K562 treated with DMSO at 1 percent for 24 hours (cell line): ENCODE data around the gene IFT25. TPM values are rescaled to one million over a fixed set of nuclear protein-coding genes. Genes with fewer than 3 reads are reported as not detected.

Source experiments
- total RNA-seq: library from RNA; unstranded; fragments of 300-600 nt; gene quantifications from 2 replicates; pipeline ENCODE4 v1.2.3, GENCODE V29; 2022; ENCODE audit warnings: low read depth; ENCODE audit not compliant: insufficient read depth

Gene IFT25
- 38.6 and 47.4 TPM in 2 replicates for total RNA-seq

DNA sequence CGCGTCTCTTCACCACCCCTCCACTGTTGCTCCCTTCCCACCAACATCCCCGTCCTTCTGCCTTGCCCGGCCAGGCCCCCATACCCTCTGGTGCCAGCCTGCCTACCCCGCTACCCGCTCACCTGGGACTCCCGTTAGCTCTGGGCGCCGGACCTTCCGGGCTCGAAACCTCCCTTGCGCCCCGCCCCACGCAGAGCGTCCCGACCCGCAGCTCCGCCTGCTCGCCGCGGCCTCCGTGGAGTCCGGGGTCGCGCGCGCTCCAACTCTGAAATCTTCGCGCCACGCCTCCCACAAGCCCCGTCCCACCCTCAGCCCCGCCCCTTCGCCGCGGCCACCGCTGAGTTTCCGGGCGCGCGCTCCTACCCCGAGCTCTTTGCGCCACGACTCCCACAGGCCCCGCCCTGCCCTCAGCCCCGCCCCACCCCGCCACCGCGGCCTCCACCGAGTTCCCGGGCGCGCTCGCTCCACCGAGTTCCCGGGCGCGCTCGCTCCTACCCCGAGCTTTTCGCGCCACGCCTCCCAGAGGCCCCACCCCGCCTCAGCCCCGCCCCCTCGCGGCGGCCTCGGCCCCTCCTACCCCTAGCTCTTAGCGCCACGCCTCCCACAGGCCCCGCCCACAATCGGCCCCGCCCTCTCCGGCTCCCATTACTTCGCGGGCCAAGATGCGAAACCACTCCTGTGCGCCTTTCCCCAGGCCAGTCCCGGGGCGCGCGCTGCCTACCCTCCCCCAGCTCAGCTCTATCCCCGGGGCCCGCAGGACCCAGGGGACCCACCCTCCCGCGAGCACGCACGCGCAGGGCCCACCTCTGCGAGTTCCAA is at the start of gene IFT25:
Gene IFT25, minus strand, starts transcription at position 267 of the 819 bp plus-strand sequence. CDS start 5,617 bp downstream, outside the sequence.

DNA sequence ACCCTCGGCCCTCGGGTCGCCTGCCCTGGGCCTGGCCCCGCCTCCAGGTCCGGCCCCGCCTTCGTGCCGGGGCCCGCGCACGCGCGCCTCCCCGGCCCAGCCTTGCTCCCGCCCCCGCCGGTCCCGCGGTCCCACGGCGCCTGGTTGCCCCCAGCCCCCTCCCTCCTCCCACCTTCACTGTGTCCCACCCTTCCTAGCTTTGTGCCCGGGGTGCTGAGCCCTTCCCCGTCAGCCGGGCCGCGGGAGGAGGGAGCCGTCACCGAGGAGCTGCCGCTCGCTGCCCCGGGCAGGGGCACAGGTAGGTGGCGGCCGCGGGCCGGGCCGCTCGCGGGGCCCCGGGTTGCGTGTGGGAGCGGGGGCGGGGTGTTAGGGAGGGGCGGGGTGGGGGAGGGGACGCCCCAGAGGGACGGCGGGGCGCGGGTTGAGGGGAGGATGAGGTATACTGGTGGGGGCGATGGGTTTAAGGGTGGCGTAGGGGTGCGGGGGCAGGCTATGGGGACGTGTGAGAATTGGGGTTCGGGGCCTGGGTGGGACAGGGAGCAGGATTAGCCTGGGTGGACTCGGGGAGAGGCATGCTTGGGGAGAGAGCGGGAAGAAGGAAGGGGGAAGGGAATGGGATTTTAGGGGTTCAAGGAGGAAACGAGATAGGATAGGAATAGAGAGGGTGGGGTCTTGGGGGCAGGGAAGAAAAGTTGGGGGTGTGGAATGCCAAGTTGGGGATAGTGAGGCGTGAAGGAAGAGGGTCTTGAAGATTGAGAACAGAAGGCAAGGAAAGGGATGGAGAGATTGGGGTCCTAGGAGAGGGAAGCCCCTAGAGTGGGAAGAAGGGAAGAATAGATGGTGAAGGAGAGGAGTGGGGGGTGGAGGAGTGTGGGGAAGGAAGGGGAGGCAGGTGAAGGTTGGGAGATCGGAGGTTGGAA is 1.0 kb upstream of the IFT25 start, which contains the start of gene LRRC42:
Gene LRRC42, plus strand, starts transcription at position 99 of the 920 bp plus-strand sequence. CDS start 5,650 bp downstream, outside the sequence.

DNA sequence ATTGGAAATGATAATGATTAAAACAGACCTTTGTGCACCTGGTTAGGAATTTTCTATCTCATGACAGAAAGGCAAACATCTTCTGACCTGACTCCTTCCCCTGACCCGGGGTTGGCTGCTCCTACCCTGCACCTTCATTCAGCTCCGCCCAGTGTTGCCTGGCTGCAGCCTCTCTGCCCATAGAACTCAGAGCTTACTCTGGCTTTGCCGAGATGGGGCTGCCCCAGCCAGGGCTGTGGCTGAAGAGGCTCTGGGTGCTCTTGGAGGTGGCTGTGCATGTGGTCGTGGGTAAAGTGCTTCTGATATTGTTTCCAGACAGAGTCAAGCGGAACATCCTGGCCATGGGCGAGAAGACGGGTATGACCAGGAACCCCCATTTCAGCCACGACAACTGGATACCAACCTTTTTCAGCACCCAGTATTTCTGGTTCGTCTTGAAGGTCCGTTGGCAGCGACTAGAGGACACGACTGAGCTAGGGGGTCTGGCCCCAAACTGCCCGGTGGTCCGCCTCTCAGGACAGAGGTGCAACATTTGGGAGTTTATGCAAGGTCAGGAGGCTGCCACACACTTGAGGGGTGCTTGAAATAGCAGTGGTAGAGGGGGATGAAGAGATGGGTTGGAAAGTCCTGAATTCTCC is 51.4 kb downstream of the IFT25 start, which contains the start of gene DIO1:
Gene DIO1, plus strand, starts transcription at position 189 of the 638 bp plus-strand sequence. Its CDS starts 24 bp downstream, at position 213.

DNA sequence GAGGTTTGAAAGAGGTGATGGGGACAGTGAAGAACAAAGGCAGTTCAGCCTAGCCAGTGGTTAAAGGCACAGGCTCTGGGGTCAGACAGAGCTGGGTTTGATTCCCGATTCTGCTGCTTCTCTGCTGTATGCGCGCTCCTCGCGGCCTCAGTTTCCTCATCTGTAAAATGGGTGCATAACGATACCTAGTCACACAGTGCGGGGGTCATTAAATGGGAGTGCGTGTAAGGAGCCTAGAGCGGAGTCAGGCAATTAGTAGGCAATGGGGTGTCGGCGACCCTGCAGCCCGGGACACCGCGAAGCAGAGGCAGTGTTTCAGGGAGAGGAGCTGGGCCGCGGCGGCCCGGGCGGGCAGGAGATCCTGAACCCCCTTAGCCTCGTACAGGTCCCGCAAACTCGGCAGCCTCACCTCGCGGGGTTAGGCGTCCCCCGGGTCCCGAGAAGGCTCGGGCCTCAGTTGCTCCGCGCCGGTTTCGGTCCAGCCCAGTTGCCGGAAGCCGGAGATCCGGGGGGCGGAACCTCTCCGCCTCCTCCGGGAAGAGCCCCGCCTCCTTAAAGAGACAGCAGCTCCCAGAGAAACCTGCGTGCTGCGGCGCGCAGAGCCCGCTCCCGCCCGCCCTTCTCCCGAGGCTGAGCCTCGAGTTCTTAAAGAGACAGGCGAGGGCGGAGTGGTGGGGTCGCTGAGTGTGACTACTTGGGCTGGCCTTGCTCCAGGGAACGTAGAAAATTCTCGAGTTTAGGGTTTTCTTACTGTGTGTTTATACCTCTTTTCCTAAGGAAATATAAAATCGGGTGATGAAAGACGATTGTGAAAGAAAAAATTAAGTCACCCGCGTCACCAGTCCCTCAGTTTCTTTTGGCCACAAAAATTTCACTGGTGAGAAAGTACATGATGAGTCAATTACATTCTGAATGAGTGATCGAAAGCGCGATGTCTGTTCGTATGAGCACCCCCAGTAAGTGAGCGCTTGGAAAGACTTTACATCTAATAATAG is 55.9 kb downstream of the IFT25 start, which contains the start of gene YIPF1:
Gene YIPF1, minus strand, starts transcription at position 494 of the 995 bp plus-strand sequence. CDS start 860 bp downstream, outside the sequence.

Other genes starting within 250 kb of the IFT25 start
- gene GLIS1, start 206.5 kb downstream of the IFT25 start, total RNA-seq, result 0.12 and 0.50 TPM in 2 replicates
- gene NDC1, start 107.4 kb downstream of the IFT25 start, total RNA-seq, result 21.3 and 21.8 TPM in 2 replicates
- 32.4 and 32.9 TPM in 2 replicates for gene YIPF1, start 55.9 kb downstream of the IFT25 start, total RNA-seq
- not detected in 2 replicates for gene DIO1, start 51.5 kb downstream of the IFT25 start, total RNA-seq
- gene LRRC42, start 651 bp upstream of the IFT25 start, total RNA-seq, result 35.7 and 37.6 TPM in 2 replicates
- gene LDLRAD1, start 72.5 kb upstream of the IFT25 start, total RNA-seq, result not detected in 2 replicates
- 171 and 182 TPM in 2 replicates for gene TMEM59, start 107.5 kb upstream of the IFT25 start, total RNA-seq
- gene TCEANC2, start 107.9 kb upstream of the IFT25 start, total RNA-seq, result 3.9 and 4.5 TPM in 2 replicates
- gene CDCP2, start 207.3 kb upstream of the IFT25 start, total RNA-seq, result not detected in 2 replicates